Keratinocyte (primary cell): ENCODE data around the gene ADGRB3. TPM values are rescaled to one million over a fixed set of nuclear protein-coding genes. Genes with fewer than 3 reads are reported as not detected.

Source experiments
- DNase-seq: peaks from one replicate; pipeline ENCODE4 v3.0.0-alpha.2; 2011; ENCODE audit warnings: low read depth, missing footprints, low spot score
- FAIRE-seq: peaks from 2 replicates; lab custom pipeline; 2011; peaks lifted over from hg19 to GRCh38; lab: Jason Lieb, UNC
- H2AFZ ChIP-seq: 2 replicates; pipeline ENCODE4 v1.6.0; 2012; ENCODE audit warnings: low read length, control low read depth, inconsistent platforms; ENCODE audit not compliant: control insufficient read depth
- H3K27ac ChIP-seq: 2 replicates; pipeline ENCODE4 v1.5.1; 2011; ENCODE audit warnings: low read length; ENCODE audit not compliant: control insufficient read depth, insufficient read depth
- H3K27me3 ChIP-seq: 3 replicates; pipeline ENCODE4 v1.6.0; 2011; ENCODE audit warnings: low read length; ENCODE audit not compliant: control insufficient read depth, insufficient read depth; ENCODE audit errors: extremely low read depth
- H3K36me3 ChIP-seq, 2 experiments: 2 replicates in 1 of 2; 3 replicates in 1 of 2; pipeline ENCODE4 v1.5.1; 2011; ENCODE audit warnings: low read length in 2 of 2, mild to moderate bottlenecking in 1 of 2; ENCODE audit not compliant: control insufficient read depth in 2 of 2, insufficient read depth in 2 of 2; ENCODE audit errors: extremely low read depth in 1 of 2
- H3K4me1 ChIP-seq: 3 replicates; pipeline ENCODE4 v1.5.1; 2011; ENCODE audit warnings: low read length; ENCODE audit not compliant: control insufficient read depth, insufficient read depth; ENCODE audit errors: extremely low read depth
- H3K4me2 ChIP-seq: 3 replicates; pipeline ENCODE4 v1.6.0; 2011; ENCODE audit warnings: low read depth, low read length; ENCODE audit not compliant: control insufficient read depth, insufficient read depth; ENCODE audit errors: extremely low read depth
- H3K4me3 ChIP-seq, 3 experiments: fragments of 200-600 bp in 1 of 3; sonication (generic) in 1 of 3; 2 replicates in 2 of 3; 3 replicates in 1 of 3; pipeline ENCODE4 v1.5.1; 2011 to 2016; ENCODE audit warnings: low read length in 3 of 3, mild to moderate bottlenecking in 3 of 3, control low read depth in 2 of 3, inconsistent platforms in 1 of 3, low read depth in 1 of 3, mixed read lengths in 1 of 3, mixed run types in 1 of 3, moderate library complexity in 1 of 3; ENCODE audit not compliant: control insufficient read depth in 2 of 3, insufficient read depth in 2 of 3; ENCODE audit errors: extremely low read depth in 1 of 3
- H3K79me2 ChIP-seq: 2 replicates; pipeline ENCODE4 v1.6.0; 2012; ENCODE audit warnings: low read length; ENCODE audit not compliant: control insufficient read depth, insufficient read depth
- H3K9ac ChIP-seq: 3 replicates; pipeline ENCODE4 v1.6.0; 2011; ENCODE audit warnings: low read length; ENCODE audit not compliant: control insufficient read depth, insufficient read depth; ENCODE audit errors: extremely low read depth
- H3K9me1 ChIP-seq: 3 replicates; pipeline ENCODE4 v1.6.0; 2011; ENCODE audit warnings: low read length; ENCODE audit not compliant: control insufficient read depth, insufficient read depth; ENCODE audit errors: extremely low read depth
- H3K9me3 ChIP-seq: 2 replicates; pipeline ENCODE4 v1.5.1; 2012; ENCODE audit warnings: low read depth, low read length; ENCODE audit not compliant: control insufficient read depth
- H4K20me1 ChIP-seq: 3 replicates; pipeline ENCODE4 v1.6.0; 2011; ENCODE audit warnings: low read length; ENCODE audit not compliant: control insufficient read depth, insufficient read depth; ENCODE audit errors: extremely low read depth
- EZH2 ChIP-seq: IDR thresholded peaks from one replicate; pipeline ENCODE4 v1.6.1; 2012; ENCODE audit warnings: inconsistent platforms, mild to moderate bottlenecking, low read length, moderate library complexity
- dilution Hi-C: fragments of 300-500 bp; cut with MboI; formaldehyde crosslinking; loops from one replicate; pipeline ENCODE4 v1.7.0; 2020; ENCODE audit warnings: low sequenced_read_pairs; ENCODE audit not compliant: extremely low pct_ligation_motif_present
- polyA plus RNA-seq, 5 experiments: library from polyadenylated mRNA; depleted of rRNA in 3 of 5; stranded (reverse) in 3 of 5; stranded (forward) in 1 of 5; unstranded in 1 of 5; fragments of >200 nt; gene quantifications; 1 replicate in 1 of 5; 2 replicates in 3 of 5; 3 replicates in 1 of 5; pipeline versions ENCODE4 v1.2.1 to v1.2.3, GENCODE V29; 2011 to 2012; ENCODE audit warnings: missing spikeins in 2 of 5, low read depth in 1 of 5, low replicate concordance in 1 of 5
- TF ChIP-seq, protein P1 (sequence below), 3 experiments: IDR thresholded peaks in 1 of 3; conservative IDR thresholded peaks in 1 of 3; optimal IDR thresholded peaks in 1 of 3; 2 replicates in 2 of 3; 3 replicates in 1 of 3; pipeline versions ENCODE3 to v1.5.1; 2011; ENCODE audit warnings: low read length in 3 of 3, mild to moderate bottlenecking in 3 of 3, moderate library complexity in 2 of 3, control low read depth in 1 of 3, inconsistent platforms in 1 of 3; ENCODE audit not compliant: insufficient read depth in 2 of 3; ENCODE audit errors: extremely low read depth in 1 of 3

Gene ADGRB3
- polyA plus RNA-seq, 1 donor (not counting 4 experiments of a cell fraction or from before 2014, with no cell fraction given), result not detected

DNA sequence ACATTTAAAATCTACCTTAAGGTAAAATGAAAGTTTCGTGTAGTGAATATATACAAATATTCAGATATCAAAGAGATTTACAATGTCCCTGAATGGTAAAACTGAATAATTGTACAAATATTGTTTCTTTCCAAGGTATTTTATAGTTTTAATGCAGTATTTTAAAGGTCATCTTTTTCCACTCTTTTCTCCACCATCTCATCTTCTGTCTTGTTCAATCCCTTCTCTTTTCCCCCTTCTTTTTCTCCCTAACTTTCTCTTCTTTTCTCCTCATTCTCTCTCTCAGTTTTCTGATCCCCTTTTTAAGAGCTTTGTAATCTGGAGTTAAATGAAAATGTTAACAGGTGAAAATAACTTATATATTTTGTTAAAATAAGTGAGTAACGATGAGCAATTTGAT lies 126.9 kb downstream of the ADGRB3 start:
- no peak overlapping the region for H3K4me2 ChIP-seq
- H4K20me1 ChIP-seq, result no peaks in the 10 kb centered on the region
- H3K27ac ChIP-seq, result no peak overlapping the region
- dilution Hi-C loops, result no loop called here
- TF ChIP-seq EZH2, result no peak
- TF ChIP-seq, protein P1, sequence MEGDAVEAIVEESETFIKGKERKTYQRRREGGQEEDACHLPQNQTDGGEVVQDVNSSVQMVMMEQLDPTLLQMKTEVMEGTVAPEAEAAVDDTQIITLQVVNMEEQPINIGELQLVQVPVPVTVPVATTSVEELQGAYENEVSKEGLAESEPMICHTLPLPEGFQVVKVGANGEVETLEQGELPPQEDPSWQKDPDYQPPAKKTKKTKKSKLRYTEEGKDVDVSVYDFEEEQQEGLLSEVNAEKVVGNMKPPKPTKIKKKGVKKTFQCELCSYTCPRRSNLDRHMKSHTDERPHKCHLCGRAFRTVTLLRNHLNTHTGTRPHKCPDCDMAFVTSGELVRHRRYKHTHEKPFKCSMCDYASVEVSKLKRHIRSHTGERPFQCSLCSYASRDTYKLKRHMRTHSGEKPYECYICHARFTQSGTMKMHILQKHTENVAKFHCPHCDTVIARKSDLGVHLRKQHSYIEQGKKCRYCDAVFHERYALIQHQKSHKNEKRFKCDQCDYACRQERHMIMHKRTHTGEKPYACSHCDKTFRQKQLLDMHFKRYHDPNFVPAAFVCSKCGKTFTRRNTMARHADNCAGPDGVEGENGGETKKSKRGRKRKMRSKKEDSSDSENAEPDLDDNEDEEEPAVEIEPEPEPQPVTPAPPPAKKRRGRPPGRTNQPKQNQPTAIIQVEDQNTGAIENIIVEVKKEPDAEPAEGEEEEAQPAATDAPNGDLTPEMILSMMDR (optimal IDR thresholded peaks at IDR 0.05 in 1 of 3, IDR thresholded peaks at IDR 0.05 in 1 of 3, conservative IDR thresholded peaks at IDR 0.05 in 1 of 3; ENCODE audit: extremely low read depth in 1 of 3, insufficient read depth in 2 of 3, low read length in 3 of 3), result no peak
- H3K9me3 ChIP-seq, result no peaks in the 10 kb centered on the region
- no peak overlapping the region for H2AFZ ChIP-seq
- no peak overlapping the region for H3K4me3 ChIP-seq
- no peaks in the 10 kb centered on the region for H3K27me3 ChIP-seq
- DNase-seq (no peak), FAIRE-seq (no peak)
- no peaks in the 10 kb centered on the region for H3K79me2 ChIP-seq
- no peak overlapping the region for H3K9ac ChIP-seq
- no peaks in the 10 kb centered on the region for H3K4me1 ChIP-seq
- no peaks in the 10 kb centered on the region for H3K9me1 ChIP-seq
- H3K36me3 ChIP-seq, result no peaks in the 10 kb centered on the region

GRCh38 chr6:68771426-68771825 lies 136.3 kb downstream of the ADGRB3 start:
- Histone ChIP-seq H3K9ac (no peak overlapping the region), H3K4me3 (no peak overlapping the region), H3K9me1 (no peaks in the 10 kb centered on the region), H2AFZ (no peak overlapping the region), H3K9me3 (peaks cover 2% of the 10 kb centered on the region), H3K4me2 (no peak overlapping the region), H3K79me2 (no peaks in the 10 kb centered on the region), H3K27me3 (no peaks in the 10 kb centered on the region), H3K36me3 (no peaks in the 10 kb centered on the region), H3K4me1 (no peaks in the 10 kb centered on the region), H4K20me1 (no peaks in the 10 kb centered on the region), H3K27ac (no peak overlapping the region)
- TF ChIP-seq, protein P1 (optimal IDR thresholded peaks at IDR 0.05 in 1 of 3, IDR thresholded peaks at IDR 0.05 in 1 of 3, conservative IDR thresholded peaks at IDR 0.05 in 1 of 3; ENCODE audit: extremely low read depth in 1 of 3, insufficient read depth in 2 of 3, low read length in 3 of 3), result no peak
- no peak for TF ChIP-seq EZH2
- FAIRE-seq (no peak), DNase-seq (no peak)
- dilution Hi-C loops, result no loop called here
